ENCODE measurements around the gene TP53I13. TPM values are rescaled to one million over a fixed set of nuclear protein-coding genes. Genes with fewer than 3 reads are reported as not detected.

Gene TP53I13
- total and polyA plus RNA-seq, 2 of the 13 experiments (the other 11 are each of a cell fraction or from before 2014, with no cell fraction given), result 16.9 to 25.7 TPM

DNA sequence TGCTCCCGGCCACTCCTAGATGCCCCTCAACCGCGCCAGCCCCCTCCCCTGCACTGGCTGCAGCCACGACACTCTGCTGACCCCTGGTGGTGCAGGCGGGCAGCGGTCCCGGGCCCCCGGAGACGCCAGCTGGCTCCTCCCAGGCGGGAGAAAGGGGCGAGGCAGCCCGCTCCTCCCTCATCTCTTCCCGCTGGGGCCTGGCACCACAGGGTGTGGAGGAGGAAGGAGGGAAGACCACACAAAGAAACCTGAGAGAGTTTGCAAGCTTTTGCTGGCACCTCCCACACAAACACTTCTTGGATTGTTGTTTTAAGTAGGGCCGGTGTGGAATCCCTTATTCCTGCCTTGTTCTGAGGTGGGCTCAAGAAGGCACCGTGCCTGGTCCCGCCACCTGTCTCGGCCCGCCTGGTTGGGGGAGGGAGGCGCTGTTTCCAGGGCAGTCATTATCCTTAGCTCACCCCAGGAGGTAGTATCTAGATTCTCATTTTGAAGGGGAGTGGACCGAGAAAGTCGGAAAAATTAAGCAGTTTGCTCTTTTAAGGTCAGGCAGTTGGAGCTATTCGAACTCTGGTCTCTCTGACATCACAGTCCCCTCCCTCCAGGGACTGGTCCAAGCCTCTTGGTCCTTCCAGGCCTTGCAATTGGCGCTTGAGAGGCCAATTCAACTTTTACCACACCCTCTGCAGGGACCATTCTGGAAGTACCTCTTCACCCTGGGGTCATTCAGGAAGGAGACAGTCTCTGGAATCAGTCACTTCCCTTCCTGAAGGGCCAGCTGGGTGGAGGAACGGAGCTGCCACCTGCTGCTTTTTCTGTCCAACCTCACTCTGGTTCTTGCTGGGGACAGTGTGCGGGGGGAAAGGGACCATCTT is 23.5 kb downstream of the TP53I13 start (continued):
- TF ChIP-seq, protein P1, sequence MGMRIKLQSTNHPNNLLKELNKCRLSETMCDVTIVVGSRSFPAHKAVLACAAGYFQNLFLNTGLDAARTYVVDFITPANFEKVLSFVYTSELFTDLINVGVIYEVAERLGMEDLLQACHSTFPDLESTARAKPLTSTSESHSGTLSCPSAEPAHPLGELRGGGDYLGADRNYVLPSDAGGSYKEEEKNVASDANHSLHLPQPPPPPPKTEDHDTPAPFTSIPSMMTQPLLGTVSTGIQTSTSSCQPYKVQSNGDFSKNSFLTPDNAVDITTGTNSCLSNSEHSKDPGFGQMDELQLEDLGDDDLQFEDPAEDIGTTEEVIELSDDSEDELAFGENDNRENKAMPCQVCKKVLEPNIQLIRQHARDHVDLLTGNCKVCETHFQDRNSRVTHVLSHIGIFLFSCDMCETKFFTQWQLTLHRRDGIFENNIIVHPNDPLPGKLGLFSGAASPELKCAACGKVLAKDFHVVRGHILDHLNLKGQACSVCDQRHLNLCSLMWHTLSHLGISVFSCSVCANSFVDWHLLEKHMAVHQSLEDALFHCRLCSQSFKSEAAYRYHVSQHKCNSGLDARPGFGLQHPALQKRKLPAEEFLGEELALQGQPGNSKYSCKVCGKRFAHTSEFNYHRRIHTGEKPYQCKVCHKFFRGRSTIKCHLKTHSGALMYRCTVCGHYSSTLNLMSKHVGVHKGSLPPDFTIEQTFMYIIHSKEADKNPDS (CRISPR knock-in tag; IDR thresholded peaks at IDR 0.05), result 0 out of 2 replicates have a peak, but pooled peaks have one; percentile 11
- TF ChIP-seq FIP1L1 (IDR thresholded peaks at IDR 0.05; ENCODE audit: borderline replicate concordance, insufficient read depth, low read depth, low read length), result no peak
- no peak; the same call in 1 of the 2 replicates for TF ChIP-seq DNMT3B (CRISPR knock-in tag; conservative IDR thresholded peaks at IDR 0.05)
- TF ChIP-seq ZNF598 (CRISPR knock-in tag; IDR thresholded peaks at IDR 0.05; ENCODE audit: borderline replicate concordance), result 0 out of 2 replicates have a peak, but pooled peaks have one; percentile 22
- no peak; the same call in none of the 2 replicates for TF ChIP-seq MYC (CRISPR knock-in tag; IDR thresholded peaks at IDR 0.05; ENCODE audit: borderline replicate concordance)
- TF ChIP-seq ZNF772 (CRISPR knock-in tag; IDR thresholded peaks at IDR 0.05), result no peak
- TF ChIP-seq ZNF556 (CRISPR knock-in tag; IDR thresholded peaks at IDR 0.05; ENCODE audit: borderline replicate concordance), result no peak; the same call in 1 of the 2 replicates
- TF ChIP-seq ZNF451 (CRISPR knock-in tag; IDR thresholded peaks at IDR 0.05), result no peak
- no peak for TF ChIP-seq NCOA1 (CRISPR knock-in tag; IDR thresholded peaks at IDR 0.05)
- TF ChIP-seq ZNF274 (CRISPR knock-in tag; IDR thresholded peaks at IDR 0.05), result no peak
- no peak for TF ChIP-seq ONECUT2 (CRISPR knock-in tag; IDR thresholded peaks at IDR 0.05)
- TF ChIP-seq, protein P2, sequence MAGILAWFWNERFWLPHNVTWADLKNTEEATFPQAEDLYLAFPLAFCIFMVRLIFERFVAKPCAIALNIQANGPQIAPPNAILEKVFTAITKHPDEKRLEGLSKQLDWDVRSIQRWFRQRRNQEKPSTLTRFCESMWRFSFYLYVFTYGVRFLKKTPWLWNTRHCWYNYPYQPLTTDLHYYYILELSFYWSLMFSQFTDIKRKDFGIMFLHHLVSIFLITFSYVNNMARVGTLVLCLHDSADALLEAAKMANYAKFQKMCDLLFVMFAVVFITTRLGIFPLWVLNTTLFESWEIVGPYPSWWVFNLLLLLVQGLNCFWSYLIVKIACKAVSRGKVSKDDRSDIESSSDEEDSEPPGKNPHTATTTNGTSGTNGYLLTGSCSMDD (CRISPR knock-in tag; IDR thresholded peaks at IDR 0.05), result no peak
- TF ChIP-seq JDP2 (CRISPR knock-in tag; IDR thresholded peaks at IDR 0.05; ENCODE audit: borderline replicate concordance), result no peak
- no peak for TF ChIP-seq ZNF160 (CRISPR knock-in tag; IDR thresholded peaks at IDR 0.05)
- TF ChIP-seq SATB2 (CRISPR knock-in tag; IDR thresholded peaks at IDR 0.05), result no peak
- TF ChIP-seq ZBTB7B (CRISPR knock-in tag; IDR thresholded peaks at IDR 0.05), result peak; percentile 76
- TF ChIP-seq ZFP82 (CRISPR knock-in tag; IDR thresholded peaks at IDR 0.05; ENCODE audit: borderline replicate concordance), result no peak
- TF ChIP-seq YEATS4 (CRISPR knock-in tag; IDR thresholded peaks at IDR 0.05; ENCODE audit: borderline replicate concordance), result peak; percentile 64
- no peak for TF ChIP-seq POLR2AphosphoS2 (IDR thresholded peaks at IDR 0.05; ENCODE audit: low read depth, low read length)
- TF ChIP-seq IKZF4 (CRISPR knock-in tag; IDR thresholded peaks at IDR 0.05; ENCODE audit: borderline replicate concordance, low read depth, not compliant biosample characterization), result no peak
- TF ChIP-seq SRSF1 (optimal IDR thresholded peaks at IDR 0.05; ENCODE audit: low read depth, low read length), result peak; percentile 49
- TF ChIP-seq NR2F6 (IDR thresholded peaks at IDR 0.05), result peak; percentile 2; the same call in 1 of the 2 replicates
- TF ChIP-seq NR2F6 (CRISPR knock-in tag; IDR thresholded peaks at IDR 0.05), result 0 out of 2 replicates have a peak, but pooled peaks have one; percentile 7
- peak; percentile 75; the same call in 1 of the 2 replicates for TF ChIP-seq GATAD2A (CRISPR knock-in tag; IDR thresholded peaks at IDR 0.05)
- TF ChIP-seq, protein P3, sequence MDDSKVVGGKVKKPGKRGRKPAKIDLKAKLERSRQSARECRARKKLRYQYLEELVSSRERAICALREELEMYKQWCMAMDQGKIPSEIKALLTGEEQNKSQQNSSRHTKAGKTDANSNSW (CRISPR knock-in tag; IDR thresholded peaks at IDR 0.05; ENCODE audit: borderline replicate concordance), result no peak
- TF ChIP-seq ARNT2 (CRISPR knock-in tag; IDR thresholded peaks at IDR 0.05; ENCODE audit: low read depth), result no peak
- peak; percentile 65; the same call in 1 of the 2 replicates for TF ChIP-seq TGIF2 (CRISPR knock-in tag; IDR thresholded peaks at IDR 0.05)
- TF ChIP-seq, protein P4, sequence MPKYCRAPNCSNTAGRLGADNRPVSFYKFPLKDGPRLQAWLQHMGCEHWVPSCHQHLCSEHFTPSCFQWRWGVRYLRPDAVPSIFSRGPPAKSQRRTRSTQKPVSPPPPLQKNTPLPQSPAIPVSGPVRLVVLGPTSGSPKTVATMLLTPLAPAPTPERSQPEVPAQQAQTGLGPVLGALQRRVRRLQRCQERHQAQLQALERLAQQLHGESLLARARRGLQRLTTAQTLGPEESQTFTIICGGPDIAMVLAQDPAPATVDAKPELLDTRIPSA (CRISPR knock-in tag; IDR thresholded peaks at IDR 0.05; ENCODE audit: borderline replicate concordance), result no peak; the same call in 1 of the 2 replicates

Measured in HepG2 (cell line).